HG02884 (cell line): Measurements from ENCODE around the gene PPP1R13L.
"Not testable (repeated sequence)": the region's sequence is repeated elsewhere in the genome, so short reads cannot be mapped to it uniquely, and the experiment has no call there.

Source experiments
- ATAC-seq: cut with Tn5 transposase; IDR thresholded peaks from one replicate; pipeline ENCODE4 v1.9.1; 2021; ENCODE audit warnings: mild to moderate bottlenecking, moderate library complexity; ENCODE audit not compliant: unreplicated experiment

The PPP1R13L gene

DNA sequence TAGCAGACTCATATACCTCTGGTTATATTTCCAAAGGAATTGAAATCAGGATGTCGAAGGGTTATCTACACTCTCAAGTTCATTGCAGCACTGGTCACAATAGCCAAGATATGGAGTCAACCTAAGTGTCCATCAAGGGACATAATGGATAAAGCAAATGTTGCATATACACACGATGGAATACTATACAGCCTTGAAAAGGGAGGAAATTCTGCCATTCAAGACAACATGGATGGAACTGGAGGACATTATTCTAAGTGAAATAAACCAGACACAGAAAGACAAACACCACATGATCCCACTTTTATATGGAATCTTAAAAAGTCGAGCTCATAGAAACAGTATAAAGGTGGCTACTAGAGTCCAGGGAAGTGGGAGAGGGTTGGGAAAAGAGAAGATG lies 32.5 kb upstream of the PPP1R13L start:
- no peak for ATAC-seq

- not testable (repeated sequence) for ATAC-seq
Observed at GRCh38 chr19:45432543-45432942, 27.7 kb upstream of the PPP1R13L start.

DNA sequence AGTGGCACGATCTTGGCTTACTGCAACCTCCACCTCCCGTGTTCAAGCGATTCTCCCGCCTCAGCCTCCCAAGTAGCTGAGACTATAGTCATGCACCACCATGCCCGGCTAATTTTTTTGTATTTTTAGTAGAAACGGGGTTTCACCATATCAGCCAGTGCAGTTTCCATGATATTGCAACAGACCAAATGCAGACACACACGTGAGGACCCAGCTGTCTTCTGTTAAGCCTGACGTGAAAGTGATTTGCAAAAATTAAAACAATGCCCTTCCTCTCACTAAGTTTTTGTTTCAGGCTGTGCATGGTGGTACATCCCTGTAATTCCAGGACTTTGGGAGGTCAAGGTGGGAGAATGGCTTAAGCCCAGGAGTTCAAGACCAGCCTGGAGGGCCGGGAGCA lies 26.1 kb upstream of the PPP1R13L start:
- not testable (repeated sequence) for ATAC-seq

DNA sequence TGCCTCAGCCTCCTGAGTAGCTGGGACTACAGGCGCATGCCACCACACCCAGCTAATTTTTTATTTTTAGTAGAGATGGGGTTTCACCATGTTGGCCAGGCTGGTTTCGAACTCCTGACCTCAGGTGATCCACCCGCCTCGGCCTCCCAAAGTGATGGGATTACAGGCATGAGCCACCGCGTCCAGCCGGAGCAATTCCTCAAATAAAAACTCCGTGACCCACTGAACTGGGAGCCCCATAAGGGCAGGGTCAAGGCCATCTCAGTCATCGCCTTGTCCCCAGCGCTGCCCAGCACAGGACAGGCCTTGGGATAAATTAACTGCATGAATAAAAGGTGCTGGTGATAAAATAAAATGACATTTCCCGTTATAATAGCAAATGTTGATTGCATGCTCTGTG lies 25.0 kb upstream of the PPP1R13L start:
- ATAC-seq = not testable (repeated sequence)

GRCh38 chr19:45428384-45429231 lies 23.7 kb upstream of the PPP1R13L start:
- ATAC-seq = no peak

DNA sequence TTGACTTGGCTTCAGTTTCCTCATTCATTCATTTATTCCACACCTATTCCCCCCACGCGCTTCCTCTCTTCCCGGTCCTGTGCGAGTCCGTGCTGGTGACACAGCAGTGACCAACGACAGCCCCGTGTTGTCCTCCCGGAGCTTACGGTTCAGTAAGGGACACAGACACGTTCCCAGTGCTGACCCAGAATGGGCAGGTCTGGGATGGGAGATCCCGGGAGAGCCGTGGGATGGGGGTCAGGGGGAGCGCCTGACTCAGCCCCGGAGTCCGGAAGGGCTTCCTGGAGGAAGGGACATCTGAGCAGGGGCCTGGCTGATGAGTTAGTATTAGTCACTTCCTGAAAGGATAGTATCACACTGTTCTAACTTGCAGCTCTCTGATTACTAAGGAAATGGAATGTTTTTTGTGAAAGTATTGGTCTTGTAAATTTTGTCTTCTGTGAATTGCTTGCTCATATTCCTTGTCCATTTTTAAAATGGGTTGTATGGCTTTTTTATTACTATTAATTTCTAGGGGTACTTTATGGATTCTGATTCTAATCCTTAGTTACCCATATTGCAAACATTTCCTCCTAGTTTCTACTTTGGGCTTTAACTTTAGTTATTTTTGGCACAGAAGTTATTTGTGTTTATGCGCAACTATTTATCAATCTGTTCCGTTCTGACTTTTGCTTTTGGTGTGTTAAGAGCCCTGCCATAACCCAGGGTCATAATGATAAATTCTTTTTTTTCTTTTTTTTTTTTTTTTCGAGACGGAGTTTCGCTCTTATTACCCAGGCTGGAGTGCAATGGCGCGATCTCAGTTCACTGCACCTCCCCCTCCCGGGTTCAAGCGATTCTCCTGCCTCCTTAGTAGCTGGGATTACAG lies 19.6 kb upstream of the PPP1R13L start:
- no peak for ATAC-seq

DNA sequence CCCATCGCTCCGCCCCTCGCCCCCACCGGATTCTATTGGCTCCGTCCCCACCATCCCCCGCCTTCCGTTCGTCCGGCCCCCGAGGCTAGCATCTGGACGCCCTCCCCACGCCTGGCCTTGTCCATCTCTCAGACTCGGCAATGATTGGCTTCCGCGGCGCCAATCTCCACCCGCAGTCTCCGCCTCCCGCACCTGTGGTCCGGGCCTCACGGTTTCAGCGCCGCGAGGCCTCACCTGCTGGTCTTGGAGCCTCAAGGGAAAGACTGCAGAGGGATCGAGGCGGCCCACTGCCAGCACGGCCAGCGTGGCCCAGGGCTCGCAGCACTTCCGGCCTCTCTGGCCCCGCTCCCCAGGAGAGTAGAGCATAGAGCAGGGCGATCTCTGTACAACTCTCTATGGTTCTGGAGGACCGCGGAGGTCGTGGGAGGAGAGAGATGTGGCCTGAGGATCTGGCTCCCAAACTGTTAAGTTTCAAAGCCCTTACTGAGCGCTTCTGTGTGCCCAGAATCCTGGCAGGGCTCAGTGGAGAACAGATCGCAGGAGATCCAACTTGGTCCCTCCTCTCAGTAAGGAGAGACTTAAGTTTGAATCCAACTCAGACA lies 18.8 kb upstream of the PPP1R13L start, which contains the start of gene ERCC1:
TSS of gene ERCC1 (minus strand) at position 329 of the 602 bp plus-strand sequence. CDS start 543 bp downstream, outside the sequence.
- ATAC-seq = peak; percentile 41

- ATAC-seq = no peak
Observed at GRCh38 chr19:45423033-45423588, 18.2 kb upstream of the PPP1R13L start.

DNA sequence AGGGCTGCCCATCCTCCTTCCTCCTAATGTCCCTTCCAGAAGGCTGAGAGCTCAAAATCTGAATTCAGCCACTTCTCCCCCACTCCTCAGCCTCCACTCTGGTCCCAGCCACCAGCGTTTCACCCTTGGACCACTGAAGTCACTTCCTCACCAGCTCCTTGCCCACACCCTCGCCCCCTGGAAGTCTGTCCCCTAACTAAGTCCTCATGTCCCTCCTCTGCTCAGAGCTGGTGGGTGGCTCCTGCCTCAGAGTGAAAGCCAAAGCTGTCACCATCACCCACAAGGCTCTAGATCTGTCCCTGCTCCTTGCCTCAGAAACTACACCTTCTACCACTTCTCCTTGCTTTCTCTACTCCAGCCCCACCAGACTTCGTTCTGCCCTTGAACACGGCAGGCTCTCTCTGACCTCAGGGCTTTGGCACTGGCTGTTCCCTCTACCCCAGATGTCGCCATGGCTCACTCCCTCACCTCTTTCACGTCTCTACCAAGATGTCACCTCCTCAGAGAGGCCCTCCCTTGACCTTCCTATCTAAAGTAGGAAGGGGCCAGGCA lies 17.2 kb upstream of the PPP1R13L start:
- no peak for ATAC-seq

DNA sequence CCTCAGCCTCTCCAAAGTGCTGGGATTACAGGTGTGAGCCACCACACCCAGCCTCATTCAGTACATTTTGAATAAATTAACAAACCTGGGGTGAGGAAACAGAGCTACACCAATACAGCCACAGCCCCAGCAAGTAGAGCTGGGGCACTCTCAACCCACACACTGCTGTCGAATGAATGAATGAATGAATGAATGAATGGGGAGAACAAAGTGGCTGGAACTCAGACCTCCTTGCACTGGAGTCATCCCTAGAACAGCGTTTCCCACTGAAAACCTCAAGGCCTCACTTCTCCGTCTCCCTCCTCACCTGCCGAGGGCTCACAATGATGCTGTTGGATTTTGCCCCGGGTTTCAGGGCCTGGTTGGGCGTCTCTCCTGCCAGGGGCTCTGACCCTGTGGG lies 16.0 kb upstream of the PPP1R13L start:
- no peak for ATAC-seq

GRCh38 chr19:45420356-45420755 lies 15.5 kb upstream of the PPP1R13L start:
- no peak for ATAC-seq

DNA sequence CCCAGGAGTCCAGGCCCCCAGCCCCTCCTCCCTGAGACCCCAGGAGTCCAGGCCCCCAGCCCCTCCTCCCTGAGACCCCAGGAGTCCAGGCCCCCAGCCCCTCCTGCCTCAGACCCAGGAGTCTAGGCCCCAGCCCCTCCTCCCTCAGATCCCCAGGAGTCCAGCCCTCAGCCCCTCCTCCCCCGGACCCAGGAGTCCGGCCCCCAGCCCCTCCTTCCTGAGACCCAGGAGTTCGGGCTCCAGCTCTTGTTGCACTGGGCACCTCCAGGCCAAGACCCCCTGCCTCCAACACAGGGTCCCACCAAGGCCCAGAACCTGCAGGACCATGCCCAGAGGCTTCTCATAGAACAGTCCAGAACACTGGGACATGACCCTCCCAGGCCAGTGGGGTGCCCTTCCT lies 15.0 kb upstream of the PPP1R13L start:
- no peak for ATAC-seq

DNA sequence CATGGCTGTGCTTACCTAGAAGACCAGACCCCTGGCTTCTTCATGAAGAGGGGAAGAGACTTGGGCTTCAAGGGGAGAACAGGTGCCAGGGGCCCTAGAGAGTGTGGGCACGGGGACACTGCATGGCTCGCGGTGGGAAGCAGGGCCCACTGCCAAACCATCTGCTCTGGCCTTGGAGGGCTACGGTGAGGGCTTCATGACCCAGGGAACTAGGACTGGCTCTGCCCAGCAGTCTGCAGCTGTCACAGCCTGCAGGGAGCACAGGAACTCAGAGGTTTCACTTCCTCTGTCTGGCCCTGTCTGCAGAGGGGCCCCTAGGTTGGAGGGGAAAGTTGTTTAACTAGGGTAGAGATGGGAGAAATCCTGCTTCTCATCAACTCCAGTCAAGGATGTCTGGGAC lies 14.5 kb upstream of the PPP1R13L start:
- peak; percentile 55 for ATAC-seq

DNA sequence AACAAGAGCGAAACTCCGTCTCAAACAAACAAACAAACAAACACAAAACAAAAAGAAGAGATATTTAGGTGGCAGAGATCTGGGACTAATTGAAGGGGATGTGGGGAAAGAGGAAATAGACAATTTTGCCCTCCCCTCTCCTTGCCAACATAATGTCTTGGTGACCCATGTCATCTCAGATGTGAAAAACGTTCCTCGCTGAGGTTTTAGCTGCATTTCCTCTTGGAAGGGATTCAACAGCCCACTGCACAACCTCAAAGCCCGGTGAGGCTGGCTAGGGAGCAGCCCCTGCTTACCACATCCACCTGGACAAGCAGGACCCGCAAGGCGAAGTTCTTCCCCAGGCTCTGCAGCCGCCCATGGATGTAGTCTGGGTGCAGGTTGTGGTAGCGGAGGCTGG lies 13.9 kb upstream of the PPP1R13L start:
- ATAC-seq = no peak

- no peak for ATAC-seq
Observed at GRCh38 chr19:45417151-45417550, 12.3 kb upstream of the PPP1R13L start.

GRCh38 chr19:45414468-45414867 lies 9.6 kb upstream of the PPP1R13L start:
- no peak for ATAC-seq

GRCh38 chr19:45413497-45413896 lies 8.6 kb upstream of the PPP1R13L start:
- ATAC-seq = no peak

- ATAC-seq = not testable (repeated sequence)
Observed at GRCh38 chr19:45410330-45410729, 5.5 kb upstream of the PPP1R13L start.

GRCh38 chr19:45409557-45409920 lies 4.7 kb upstream of the PPP1R13L start:
- no peak for ATAC-seq

- no peak for ATAC-seq
Observed at GRCh38 chr19:45408830-45409556, 4.1 kb upstream of the PPP1R13L start.
